Subcutaneous adipose tissue (tissue), 4 donors: ENCODE measurements around the gene PYM1. TPM values are rescaled to one million over a fixed set of nuclear protein-coding genes. Genes with fewer than 3 reads are reported as not detected.

Source experiments
- CTCF ChIP-seq: fragments of 450-650 bp; IDR thresholded peaks from one replicate; pipeline ENCODE4 v1.5.1; 2016; ENCODE audit warnings: low read depth, mild to moderate bottlenecking, control low read depth, antibody characterized with exemption, moderate library complexity
- total RNA-seq, 4 donors: library from RNA; depleted of rRNA; stranded (reverse); fragments of >200 nt; gene quantifications; one replicate each; pipeline ENCODE4 v1.1.0, GENCODE V29; 2016

PYM1 gene
- total RNA-seq, 4 donors from 2014 or later, result 25.9 to 37.4 (median 31.7) TPM

- no peak for TF ChIP-seq CTCF
These were observed 10.3 kb upstream of the PYM1 start for GRCh38 chr12:55937981-55938380.

- TF ChIP-seq CTCF, result no peak
These were observed 8.1 kb upstream of the PYM1 start for GRCh38 chr12:55935738-55936151.

- no peak for TF ChIP-seq CTCF
These were observed 7.1 kb upstream of the PYM1 start for GRCh38 chr12:55934773-55935172.

GRCh38 chr12:55933799-55934742, 6.4 kb upstream of the PYM1 start:
- no peak for TF ChIP-seq CTCF

GRCh38 chr12:55933169-55933798, 5.6 kb upstream of the PYM1 start:
- TF ChIP-seq CTCF, result no peak

- TF ChIP-seq CTCF, result no peak
These were observed 4.8 kb upstream of the PYM1 start for GRCh38 chr12:55932551-55932910.

- no peak for TF ChIP-seq CTCF
These were observed 4.3 kb upstream of the PYM1 start for GRCh38 chr12:55931780-55932550.
